Measurements from ENCODE around the gene SPCS3.
A peak's percentile ranks its signal among the peaks of the same experiment; 100 is the strongest.
"Not testable (repeated sequence)": the region's sequence is repeated elsewhere in the genome, so short reads cannot be mapped to it uniquely, and the experiment has no call there.

Gene SPCS3

GRCh38 chr4:176313596-176314336 is 6.0 kb upstream of the SPCS3 start:
- no peaks in the 10 kb centered on the region for H3K4me1 ChIP-seq (ENCODE audit: insufficient read depth, insufficient read length)
- H3K36me3 ChIP-seq (ENCODE audit: insufficient read depth, insufficient read length, low read length), result no peaks in the 10 kb centered on the region
- no peaks in the 10 kb centered on the region for H3K9me3 ChIP-seq (ENCODE audit: insufficient read depth, low read length)
- no peaks in the 10 kb centered on the region for H3K27me3 ChIP-seq (ENCODE audit: insufficient read depth, insufficient read length)
- no peak for DNase-seq (ENCODE audit: low read depth, low spot score)
- TF ChIP-seq ZNF274 (IDR thresholded peaks at IDR 0.05; ENCODE audit: low read depth, low read length) (no peak), YY1 (IDR thresholded peaks at IDR 0.05; ENCODE audit: insufficient read depth, insufficient read length) (no peak), SUZ12 (IDR thresholded peaks at IDR 0.05; ENCODE audit: extremely low read depth, insufficient read depth, insufficient read length) (no peak)
- no peak overlapping the region for H3K4me3 ChIP-seq (ENCODE audit: insufficient read length, low read depth)
- H3K9ac ChIP-seq (ENCODE audit: insufficient read length, low read depth), result no peak overlapping the region

GRCh38 chr4:176319151-176319703 is 539 bp upstream of the SPCS3 start:
- TF ChIP-seq YY1 (IDR thresholded peaks at IDR 0.05; ENCODE audit: insufficient read depth, insufficient read length), result no peak
- TF ChIP-seq ZNF274 (IDR thresholded peaks at IDR 0.05; ENCODE audit: low read depth, low read length), result no peak
- TF ChIP-seq SUZ12 (IDR thresholded peaks at IDR 0.05; ENCODE audit: extremely low read depth, insufficient read depth, insufficient read length), result no peak

GRCh38 chr4:176320340-176320975 is 692 bp downstream of the SPCS3 start:
- no peak for TF ChIP-seq SUZ12 (IDR thresholded peaks at IDR 0.05; ENCODE audit: extremely low read depth, insufficient read depth, insufficient read length)
- no peak for TF ChIP-seq YY1 (IDR thresholded peaks at IDR 0.05; ENCODE audit: insufficient read depth, insufficient read length)
- no peak for TF ChIP-seq ZNF274 (IDR thresholded peaks at IDR 0.05; ENCODE audit: low read depth, low read length)
- Histone ChIP-seq H3K9me3 (ENCODE audit: insufficient read depth, low read length) (no peaks in the 10 kb centered on the region), H3K4me1 (ENCODE audit: insufficient read depth, insufficient read length) (no peaks in the 10 kb centered on the region)

More at GRCh38 chr4:176319151-176319703, 539 bp upstream of the SPCS3 start:
- Histone ChIP-seq H3K4me3 (ENCODE audit: insufficient read length, low read depth) (peak overlapping the region; percentile 49), H3K36me3 (ENCODE audit: insufficient read depth, insufficient read length, low read length) (peaks cover 6% of the 10 kb centered on the region), H3K27me3 (ENCODE audit: insufficient read depth, insufficient read length) (no peaks in the 10 kb centered on the region), H3K9me3 (ENCODE audit: insufficient read depth, low read length) (no peaks in the 10 kb centered on the region), H3K9ac (ENCODE audit: insufficient read length, low read depth) (peak overlapping the region; percentile 8), H3K4me1 (ENCODE audit: insufficient read depth, insufficient read length) (no peaks in the 10 kb centered on the region)
- peak; percentile 5 for DNase-seq (ENCODE audit: low read depth, low spot score)

GRCh38 chr4:176320976-176321361 is 1.2 kb downstream of the SPCS3 start:
- no peak for DNase-seq (ENCODE audit: low read depth, low spot score)
- TF ChIP-seq ZNF274 (IDR thresholded peaks at IDR 0.05; ENCODE audit: low read depth, low read length) (no peak), YY1 (IDR thresholded peaks at IDR 0.05; ENCODE audit: insufficient read depth, insufficient read length) (no peak), SUZ12 (IDR thresholded peaks at IDR 0.05; ENCODE audit: extremely low read depth, insufficient read depth, insufficient read length) (no peak)
- H3K36me3 ChIP-seq (ENCODE audit: insufficient read depth, insufficient read length, low read length), result peaks cover 19% of the 10 kb centered on the region
- no peaks in the 10 kb centered on the region for H3K9me3 ChIP-seq (ENCODE audit: insufficient read depth, low read length)
- H3K27me3 ChIP-seq (ENCODE audit: insufficient read depth, insufficient read length), result no peaks in the 10 kb centered on the region
- H3K9ac ChIP-seq (ENCODE audit: insufficient read length, low read depth), result peak overlapping the region; percentile 98
- H3K4me3 ChIP-seq (ENCODE audit: insufficient read length, low read depth), result peak overlapping the region; percentile 90
- H3K4me1 ChIP-seq (ENCODE audit: insufficient read depth, insufficient read length), result no peaks in the 10 kb centered on the region

More at GRCh38 chr4:176320340-176320975, 692 bp downstream of the SPCS3 start:
- H3K36me3 ChIP-seq (ENCODE audit: insufficient read depth, insufficient read length, low read length), result peaks cover 17% of the 10 kb centered on the region
- H3K9ac ChIP-seq (ENCODE audit: insufficient read length, low read depth), result peak overlapping the region; percentile 98
- peak overlapping the region; percentile 90 for H3K4me3 ChIP-seq (ENCODE audit: insufficient read length, low read depth)
- peak; percentile 18 for DNase-seq (ENCODE audit: low read depth, low spot score)
- H3K27me3 ChIP-seq (ENCODE audit: insufficient read depth, insufficient read length), result no peaks in the 10 kb centered on the region

GRCh38 chr4:176321589-176321988 is 1.8 kb downstream of the SPCS3 start:
- no peak for DNase-seq (ENCODE audit: low read depth, low spot score)
- no peak overlapping the region for H3K4me3 ChIP-seq (ENCODE audit: insufficient read length, low read depth)
- no peak for TF ChIP-seq YY1 (IDR thresholded peaks at IDR 0.05; ENCODE audit: insufficient read depth, insufficient read length)
- TF ChIP-seq SUZ12 (IDR thresholded peaks at IDR 0.05; ENCODE audit: extremely low read depth, insufficient read depth, insufficient read length), result no peak
- TF ChIP-seq ZNF274 (IDR thresholded peaks at IDR 0.05; ENCODE audit: low read depth, low read length), result no peak

GRCh38 chr4:176323511-176324160 is 3.9 kb downstream of the SPCS3 start:
- no peaks in the 10 kb centered on the region for H3K4me1 ChIP-seq (ENCODE audit: insufficient read depth, insufficient read length)
- no peak overlapping the region for H3K4me3 ChIP-seq (ENCODE audit: insufficient read length, low read depth)
- no peaks in the 10 kb centered on the region for H3K9me3 ChIP-seq (ENCODE audit: insufficient read depth, low read length)
- DNase-seq (ENCODE audit: low read depth, low spot score), result no peak
- peaks cover 30% of the 10 kb centered on the region for H3K36me3 ChIP-seq (ENCODE audit: insufficient read depth, insufficient read length, low read length)
- no peak overlapping the region for H3K9ac ChIP-seq (ENCODE audit: insufficient read length, low read depth)
- TF ChIP-seq SUZ12 (IDR thresholded peaks at IDR 0.05; ENCODE audit: extremely low read depth, insufficient read depth, insufficient read length) (no peak), YY1 (IDR thresholded peaks at IDR 0.05; ENCODE audit: insufficient read depth, insufficient read length) (no peak), ZNF274 (IDR thresholded peaks at IDR 0.05; ENCODE audit: low read depth, low read length) (no peak)
- H3K27me3 ChIP-seq (ENCODE audit: insufficient read depth, insufficient read length), result no peaks in the 10 kb centered on the region

More at GRCh38 chr4:176321589-176321988, 1.8 kb downstream of the SPCS3 start:
- Histone ChIP-seq H3K9ac (ENCODE audit: insufficient read length, low read depth) (no peak overlapping the region), H3K4me1 (ENCODE audit: insufficient read depth, insufficient read length) (no peaks in the 10 kb centered on the region), H3K27me3 (ENCODE audit: insufficient read depth, insufficient read length) (no peaks in the 10 kb centered on the region), H3K36me3 (ENCODE audit: insufficient read depth, insufficient read length, low read length) (peaks cover 22% of the 10 kb centered on the region), H3K9me3 (ENCODE audit: insufficient read depth, low read length) (no peaks in the 10 kb centered on the region)

GRCh38 chr4:176324876-176325275 is 5.1 kb downstream of the SPCS3 start:
- peaks cover 37% of the 10 kb centered on the region for H3K36me3 ChIP-seq (ENCODE audit: insufficient read depth, insufficient read length, low read length)
- H3K27me3 ChIP-seq (ENCODE audit: insufficient read depth, insufficient read length); H3K9ac ChIP-seq (ENCODE audit: insufficient read length, low read depth); H3K4me3 ChIP-seq (ENCODE audit: insufficient read length, low read depth); DNase-seq (ENCODE audit: low read depth, low spot score); H3K9me3 ChIP-seq (ENCODE audit: insufficient read depth, low read length); H3K4me1 ChIP-seq (ENCODE audit: insufficient read depth, insufficient read length): not testable (repeated sequence)

All from NT2/D1 (cell line).